H1 (cell line): Measurements from ENCODE around the gene FTHL17. TPM values are rescaled to one million over a fixed set of nuclear protein-coding genes. Genes with fewer than 3 reads are reported as not detected.

Experiments used
- CHD1 ChIP-seq: IDR thresholded peaks from 2 replicates; pipeline ENCODE4 v1.6.1; 2012; ENCODE audit warnings: low read depth, low read length, improper control_type of control experiment
- CHD7 ChIP-seq: fragments of 300-600 bp; sonication (generic); IDR thresholded peaks from 2 replicates; pipeline ENCODE4 v1.7.1; 2012; ENCODE audit warnings: low read length, moderate library complexity, mild to moderate bottlenecking, inconsistent platforms; ENCODE audit not compliant: insufficient replicate concordance
- polyA plus RNA-seq, 7 experiments: library from polyadenylated mRNA; depleted of rRNA in 3 of 7; stranded (reverse) in 5 of 7; unstranded in 2 of 7; fragments of >200 nt in 5 of 7; fragments of 200-250 nt in 2 of 7; gene quantifications; 1 replicate in 5 of 7; 2 replicates in 1 of 7; 4 replicates in 1 of 7; pipeline versions ENCODE4 v1.2.1 to v1.2.3, GENCODE V29; 2011 to 2013; ENCODE audit warnings: missing spikeins in 2 of 7, mixed read lengths in 2 of 7
- total RNA-seq: library from RNA; stranded (reverse); fragmentation: NEBNext Ultra II Directional; extraction: Animal tissue kit (Norgen Biotek cat#: 25700); gene quantifications from 2 replicates; pipeline ENCODE4 v1.2.1, GENCODE V29; 2021

Gene FTHL17
- total and polyA plus RNA-seq, 2 of the 8 experiments (the other 6 are each of a cell fraction or from before 2014, with no cell fraction given) = not detected

- no peak for TF ChIP-seq CHD1
- TF ChIP-seq CHD7 = no peak
Measured at GRCh38 chrX:31071725-31072124, at the start of gene FTHL17 (continued).
